K562 (cell line): ENCODE measurements around the gene AMBRA1. TPM values are rescaled to one million over a fixed set of nuclear protein-coding genes. Genes with fewer than 3 reads are reported as not detected.

ENCODE experiments used
- BRD4 ChIP-seq: fragments of 200-600 bp; sonication (generic); IDR thresholded peaks from 2 replicates; pipeline ENCODE4 v1.6.1; 2017; ENCODE audit warnings: inconsistent platforms
- CAMTA2 ChIP-seq: fragments of 250-450 bp; sonication (Bioruptor Pico); conservative IDR thresholded peaks from 2 replicates; pipeline ENCODE4 v1.5.1; 2022
- CBX3 ChIP-seq, 2 experiments: IDR thresholded peaks; 1 replicate in 1 of 2; 2 replicates in 1 of 2; pipeline ENCODE4 v1.6.1; 2012; ENCODE audit warnings: inconsistent platforms in 2 of 2, low read length in 2 of 2, borderline replicate concordance in 1 of 2, control low read depth in 1 of 2
- GABPB2 ChIP-seq: fragments of 250-450 bp; sonication (Bioruptor Pico); conservative IDR thresholded peaks from 2 replicates; pipeline ENCODE4 v1.5.1; 2021; ENCODE audit warnings: mild to moderate bottlenecking
- HMGN3 ChIP-seq: IDR thresholded peaks from 2 replicates; pipeline ENCODE4 v1.6.1; 2011; ENCODE audit warnings: borderline replicate concordance, low read depth, mild to moderate bottlenecking, mixed read lengths, low read length; ENCODE audit not compliant: insufficient read length; ENCODE audit errors: extremely low read depth
- KLF10 ChIP-seq: fragments of 250-450 bp; sonication (Bioruptor Pico); IDR thresholded peaks from 2 replicates; pipeline ENCODE4 v1.6.1; 2021; ENCODE audit warnings: matching md5 sums
- MAFF ChIP-seq: IDR thresholded peaks from 2 replicates; pipeline ENCODE4 v1.6.1; 2012; ENCODE audit warnings: low read length, improper control_type of control experiment
- MITF ChIP-seq: IDR thresholded peaks from 2 replicates; pipeline ENCODE4 v1.6.1; 2014; ENCODE audit warnings: antibody characterized with exemption
- MTA2 ChIP-seq: fragments of 450-650 bp; IDR thresholded peaks from 2 replicates; pipeline ENCODE4 v1.6.1; 2016; ENCODE audit warnings: low read depth
- PHTF2 ChIP-seq: fragments of 250-450 bp; sonication (Bioruptor Pico); IDR thresholded peaks from 2 replicates; pipeline ENCODE4 v1.5.0; 2021; ENCODE audit warnings: mild to moderate bottlenecking
- PREB ChIP-seq: sonication (generic); formaldehyde crosslinking; IDR thresholded peaks from 2 replicates; pipeline ENCODE4 v1.8.1; 2023; ENCODE audit warnings: mild to moderate bottlenecking, missing genetic modification reagents
- PYGO2 ChIP-seq: fragments of 450-650 bp; IDR thresholded peaks from 2 replicates; pipeline ENCODE4 v1.6.1; 2016; ENCODE audit warnings: mild to moderate bottlenecking, missing genetic modification characterization, moderate library complexity, missing compliant biosample characterization
- RBM15 ChIP-seq: fragments of 200-400 bp; formaldehyde crosslinking; IDR thresholded peaks from 2 replicates; pipeline ENCODE4 v1.6.1; 2018; ENCODE audit warnings: mild to moderate bottlenecking, low read length, moderate library complexity; ENCODE audit not compliant: insufficient read depth
- RBM22 ChIP-seq: fragments of 200-400 bp; formaldehyde crosslinking; IDR thresholded peaks from 2 replicates; pipeline ENCODE4 v1.6.1; 2018; ENCODE audit warnings: low read length, low read depth; ENCODE audit not compliant: poor library complexity, severe bottlenecking
- SMARCA5 ChIP-seq: fragments of 450-650 bp; IDR thresholded peaks from 2 replicates; pipeline ENCODE4 v1.6.1; 2016
- TAF7 ChIP-seq: fragments of 450-650 bp; IDR thresholded peaks from 2 replicates; pipeline ENCODE4 v1.6.1; 2016; ENCODE audit warnings: missing genetic modification characterization, missing compliant biosample characterization
- UBTF ChIP-seq, 2 experiments: IDR thresholded peaks; 2 replicates each; pipeline ENCODE4 v1.6.1; 2012; ENCODE audit warnings: improper control_type of control experiment in 2 of 2, low read depth in 2 of 2, low read length in 2 of 2, borderline replicate concordance in 1 of 2
- ZNF263 ChIP-seq: sonication (generic); formaldehyde crosslinking; IDR thresholded peaks from 2 replicates; pipeline ENCODE4 v1.8.0; 2022; ENCODE audit warnings: mild to moderate bottlenecking, missing genetic modification reagents, borderline replicate concordance
- ZNF354B ChIP-seq: fragments of 250-450 bp; sonication (Bioruptor Pico); IDR thresholded peaks from 2 replicates; pipeline ENCODE4 v1.4.0; 2020
- ZNF398 ChIP-seq: fragments of 250-450 bp; sonication (Bioruptor Pico); IDR thresholded peaks from 2 replicates; pipeline ENCODE4 v1.8.0; 2021; ENCODE audit warnings: moderate library complexity, mild to moderate bottlenecking, inconsistent platforms
- ZNF431 ChIP-seq: sonication (generic); formaldehyde crosslinking; IDR thresholded peaks from 2 replicates; pipeline ENCODE4 v1.8.0; 2022; ENCODE audit warnings: mild to moderate bottlenecking, missing genetic modification reagents
- polyA plus RNA-seq, 8 experiments: library from polyadenylated mRNA; depleted of rRNA in 4 of 8; stranded (reverse) in 5 of 8; unstranded in 3 of 8; fragments of >200 nt; fragmentation: Nextera tagmentation in 2 of 8; fragmentation: Illumina TruSeq in 1 of 8; extraction: Ambion mirVana in 2 of 8; extraction: Trizol in 1 of 8; gene quantifications; 2 replicates each; pipeline versions ENCODE4 v1.2.1 to v1.2.3, GENCODE V29; 2011 to 2014; ENCODE audit warnings: inconsistent platforms in 1 of 8, missing spikeins in 1 of 8
- total RNA-seq, 7 experiments: library from RNA; depleted of rRNA in 6 of 7; stranded (reverse); fragments of >200 nt in 6 of 7; fragmentation: Illumina TruSeq in 2 of 7; extraction: Trizol in 2 of 7; gene quantifications; 2 replicates each; pipeline versions ENCODE4 v1.2.1 to v1.2.3, GENCODE V29; 2011 to 2021; ENCODE audit warnings: low replicate concordance in 1 of 7

The AMBRA1 gene
- total and polyA plus RNA-seq, 9 of the 15 experiments (the other 6 are each of a cell fraction or from before 2014, with no cell fraction given): 0.15 to 24.5 (median 13.0) TPM

- TF ChIP-seq HMGN3 (no peak), TAF7 (peak; percentile 28; the same call in 1 of the 2 replicates), PREB (no peak; the same call in 1 of the 2 replicates), BRD4 (peak; percentile 68; the same call in 1 of the 2 replicates), RBM22 (no peak), CAMTA2 (CRISPR knock-in tag) (no peak), ZNF354B (CRISPR knock-in tag) (no peak), RBM15 (no peak), PYGO2 (tag) (no peak), ZNF431 (CRISPR knock-in tag) (no peak; the same call in 1 of the 2 replicates), GABPB2 (no peak), UBTF (IDR thresholded peaks at IDR 0.05; ENCODE audit: borderline replicate concordance in 1 of 2, low read depth in 2 of 2, low read length in 2 of 2) (peak; percentile 66 to 72; a peak in 2 of 4 replicates), MTA2 (no peak), ZNF263 (CRISPR knock-in tag) (no peak), KLF10 (CRISPR knock-in tag) (no peak), MITF (0 out of 2 replicates have a peak, but pooled peaks have one; percentile 6), SMARCA5 (no peak), PHTF2 (CRISPR knock-in tag) (no peak), MAFF (no peak), CBX3 (IDR thresholded peaks at IDR 0.05; ENCODE audit: borderline replicate concordance in 1 of 2, low read length in 2 of 2) (no peak; a peak in 1 of 3 replicates), ZNF398 (CRISPR knock-in tag) (no peak)
These were observed at the start of gene AMBRA1 (continued) for GRCh38 chr11:46593550-46594373.
